NCI-H146 treated with DMSO at 0.1 percent for 48 hours (cell line): ENCODE data around the gene RNF207.

Experiments
- DNase-seq: peaks from one replicate; lab custom pipeline; 2025; ENCODE audit not compliant: unreplicated experiment; lab: John Stamatoyannopoulos, UW

Gene RNF207

GRCh38 chr1:6266641-6267040, 60.7 kb downstream of the RNF207 start:
- no peak for DNase-seq

GRCh38 chr1:6267686-6268322, 61.9 kb downstream of the RNF207 start:
- DNase-seq = no peak

- DNase-seq = no peak
Observed at GRCh38 chr1:6268415-6268814, 62.5 kb downstream of the RNF207 start.

GRCh38 chr1:6269296-6269695, 63.4 kb downstream of the RNF207 start:
- no peak for DNase-seq

GRCh38 chr1:6269720-6270400, 63.9 kb downstream of the RNF207 start:
- DNase-seq = peak; percentile 39

- DNase-seq = no peak
Observed at GRCh38 chr1:6270401-6270800, 64.5 kb downstream of the RNF207 start.
